Right atrium auricular region (tissue), 2 donors: ENCODE data around the gene ARL4A. TPM values are rescaled to one million over a fixed set of nuclear protein-coding genes. Genes with fewer than 3 reads are reported as not detected.
A peak's percentile ranks its signal among the peaks of the same experiment; 100 is the strongest.

ENCODE experiments used
- DNase-seq: peaks from one replicate; pipeline ENCODE4 v3.0.0-alpha.2; 2019; ENCODE audit warnings: low spot score
- H3K27ac ChIP-seq, 2 donors: fragments of 200-600 bp; sonication (generic); 1 replicate in 1 of 2; 2 replicates in 1 of 2; pipeline ENCODE4 v1.5.1; 2016 to 2019
- H3K27me3 ChIP-seq, 2 donors: fragments of 200-600 bp; sonication (generic); one replicate each; pipeline versions ENCODE4 v1.5.1 to v1.6.0; 2017 to 2019
- H3K36me3 ChIP-seq: fragments of 200-600 bp; sonication (generic); one replicate; pipeline ENCODE4 v1.5.1; 2016
- H3K4me1 ChIP-seq, 2 donors: fragments of 200-600 bp; sonication (generic); one replicate each; pipeline versions ENCODE4 v1.5.1 to v1.6.0; 2017 to 2019
- H3K4me3 ChIP-seq, 2 donors: fragments of 200-600 bp; sonication (generic); 1 replicate in 1 of 2; 2 replicates in 1 of 2; pipeline ENCODE4 v1.5.1; 2017 to 2019; ENCODE audit warnings: mild to moderate bottlenecking in 1 of 2, moderate library complexity in 1 of 2
- H3K9me3 ChIP-seq, 2 donors: fragments of 200-600 bp; sonication (generic); one replicate each; pipeline ENCODE4 v1.5.1; 2019
- total RNA-seq, 2 donors: library from RNA; depleted of rRNA; stranded (reverse); fragments of >200 nt; gene quantifications; one replicate each; pipeline ENCODE4 v1.1.0, GENCODE V29; 2016
- TF ChIP-seq, protein P1 (sequence below), 2 donors: fragments of 200-600 bp; sonication (generic); IDR thresholded peaks; one replicate each; pipeline ENCODE4 v1.5.1; 2019; ENCODE audit warnings: antibody characterized with exemption in 2 of 2

ARL4A gene
- total RNA-seq, 2 donors from 2014 or later: 13.3 to 25.0 TPM

DNA sequence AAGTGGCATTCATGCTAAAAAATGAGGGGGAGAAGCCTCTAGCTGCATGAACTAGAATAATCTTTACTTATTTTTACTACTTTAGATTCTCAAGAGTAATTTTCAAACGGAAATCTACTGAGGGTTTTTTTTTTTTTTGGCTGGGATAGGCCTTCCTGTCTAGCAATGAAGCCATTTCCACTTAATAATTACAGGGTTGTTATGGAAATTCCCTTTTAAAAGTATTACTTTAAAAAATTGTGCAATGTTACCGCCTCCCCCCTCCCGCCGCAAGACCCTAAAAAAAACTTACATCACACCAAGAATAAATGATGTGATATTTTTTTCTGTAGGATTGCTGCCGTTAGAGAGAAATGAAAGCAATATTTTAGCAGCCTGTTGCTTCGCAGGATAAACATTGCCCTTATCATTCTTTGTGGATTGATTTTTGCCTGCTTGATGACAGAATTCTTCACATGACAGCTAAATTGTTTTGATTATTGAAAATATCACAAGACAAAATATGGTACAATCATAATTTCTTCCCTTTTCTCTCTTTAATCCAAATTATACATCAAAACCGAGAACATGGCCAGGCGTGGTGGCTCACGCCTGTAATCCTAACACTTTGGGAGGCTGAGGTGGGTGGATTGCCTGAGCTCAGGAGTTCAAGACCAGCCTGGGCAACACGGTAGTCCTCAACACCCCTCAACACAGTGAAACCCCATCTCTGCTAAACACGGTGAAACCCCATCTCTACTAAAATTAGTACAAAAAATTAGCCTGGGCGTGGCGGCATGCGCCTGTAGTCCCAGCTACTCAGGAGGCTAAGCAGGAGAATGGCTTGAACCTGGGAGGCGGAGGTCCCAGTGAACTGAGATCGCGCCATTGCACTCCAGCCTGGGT lies 32.8 kb downstream of the ARL4A start:
- no peaks in the 10 kb centered on the region for H3K27me3 ChIP-seq

DNA sequence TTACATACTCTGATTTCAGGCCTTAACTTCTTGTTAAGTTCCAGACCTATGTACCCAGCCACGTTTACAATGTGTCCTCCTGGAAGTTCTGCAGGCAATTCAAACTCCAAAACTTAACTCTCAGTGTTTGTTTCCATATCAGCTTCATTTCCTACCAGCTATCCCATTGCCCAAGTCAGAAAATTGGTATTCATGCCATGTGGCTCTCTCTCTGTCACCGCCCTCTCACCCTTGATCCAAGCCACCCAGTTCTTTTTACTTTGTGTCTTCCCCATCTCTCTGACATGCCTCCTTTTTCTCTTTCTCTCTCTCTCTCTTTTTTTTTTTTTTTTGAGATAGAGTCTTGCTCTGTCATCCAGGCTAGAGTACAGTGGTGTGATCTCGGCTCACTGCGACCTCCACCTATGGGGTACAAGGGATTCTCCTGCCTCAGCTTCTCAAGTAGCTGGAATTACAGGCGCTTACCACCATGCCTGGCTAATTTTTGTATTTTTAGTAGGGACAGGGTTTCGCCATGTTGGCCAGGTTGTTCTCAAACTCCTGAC lies 33.9 kb downstream of the ARL4A start:
- no peak for DNase-seq
- Histone ChIP-seq H3K4me3 (no peak overlapping the region), H3K27me3 (no peaks in the 10 kb centered on the region), H3K27ac (peak overlapping the region in 1 of 2 donors; percentile 72), H3K4me1 (peaks cover 0 to 43% of the 10 kb centered on the region in 2 donors), H3K36me3 (no peaks in the 10 kb centered on the region), H3K9me3 (no peaks in the 10 kb centered on the region)
- TF ChIP-seq, protein P1, sequence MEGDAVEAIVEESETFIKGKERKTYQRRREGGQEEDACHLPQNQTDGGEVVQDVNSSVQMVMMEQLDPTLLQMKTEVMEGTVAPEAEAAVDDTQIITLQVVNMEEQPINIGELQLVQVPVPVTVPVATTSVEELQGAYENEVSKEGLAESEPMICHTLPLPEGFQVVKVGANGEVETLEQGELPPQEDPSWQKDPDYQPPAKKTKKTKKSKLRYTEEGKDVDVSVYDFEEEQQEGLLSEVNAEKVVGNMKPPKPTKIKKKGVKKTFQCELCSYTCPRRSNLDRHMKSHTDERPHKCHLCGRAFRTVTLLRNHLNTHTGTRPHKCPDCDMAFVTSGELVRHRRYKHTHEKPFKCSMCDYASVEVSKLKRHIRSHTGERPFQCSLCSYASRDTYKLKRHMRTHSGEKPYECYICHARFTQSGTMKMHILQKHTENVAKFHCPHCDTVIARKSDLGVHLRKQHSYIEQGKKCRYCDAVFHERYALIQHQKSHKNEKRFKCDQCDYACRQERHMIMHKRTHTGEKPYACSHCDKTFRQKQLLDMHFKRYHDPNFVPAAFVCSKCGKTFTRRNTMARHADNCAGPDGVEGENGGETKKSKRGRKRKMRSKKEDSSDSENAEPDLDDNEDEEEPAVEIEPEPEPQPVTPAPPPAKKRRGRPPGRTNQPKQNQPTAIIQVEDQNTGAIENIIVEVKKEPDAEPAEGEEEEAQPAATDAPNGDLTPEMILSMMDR (IDR thresholded peaks at IDR 0.05): no peak

More for the DNA sequence above, 32.8 kb downstream of the ARL4A start:
- H3K27ac ChIP-seq: peak overlapping the region; percentile 54 to 72
- TF ChIP-seq, protein P1 (IDR thresholded peaks at IDR 0.05): no peak
- DNase-seq: no peak
- no peaks in the 10 kb centered on the region for H3K36me3 ChIP-seq
- H3K9me3 ChIP-seq: no peaks in the 10 kb centered on the region
- peaks cover 0 to 54% of the 10 kb centered on the region in 2 donors for H3K4me1 ChIP-seq
- no peak overlapping the region for H3K4me3 ChIP-seq

DNA sequence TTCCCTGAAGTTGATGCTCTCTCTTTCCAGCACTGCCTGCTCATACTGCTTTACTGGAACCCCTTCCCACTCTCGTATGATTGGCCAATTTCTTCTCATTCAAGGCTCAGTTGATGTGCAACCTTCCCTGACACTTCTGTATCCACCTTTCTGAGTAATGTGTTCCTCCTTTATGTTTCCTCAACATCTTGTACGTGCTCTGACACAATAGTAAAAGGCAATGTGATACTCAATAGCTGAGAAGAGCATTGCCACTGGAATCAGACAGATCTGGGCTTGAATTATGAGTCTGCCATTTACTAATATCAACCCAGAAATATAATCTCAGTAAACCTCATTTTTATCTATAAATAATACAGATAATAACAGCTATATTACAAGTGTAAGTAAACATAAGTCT lies 34.7 kb downstream of the ARL4A start:
- TF ChIP-seq, protein P1 (IDR thresholded peaks at IDR 0.05): no peak
- DNase-seq: no peak
- Histone ChIP-seq H3K9me3 (no peaks in the 10 kb centered on the region), H3K27me3 (no peaks in the 10 kb centered on the region), H3K4me3 (no peak overlapping the region), H3K4me1 (peaks cover 0 to 37% of the 10 kb centered on the region in 2 donors), H3K36me3 (no peaks in the 10 kb centered on the region), H3K27ac (no peak overlapping the region)

DNA sequence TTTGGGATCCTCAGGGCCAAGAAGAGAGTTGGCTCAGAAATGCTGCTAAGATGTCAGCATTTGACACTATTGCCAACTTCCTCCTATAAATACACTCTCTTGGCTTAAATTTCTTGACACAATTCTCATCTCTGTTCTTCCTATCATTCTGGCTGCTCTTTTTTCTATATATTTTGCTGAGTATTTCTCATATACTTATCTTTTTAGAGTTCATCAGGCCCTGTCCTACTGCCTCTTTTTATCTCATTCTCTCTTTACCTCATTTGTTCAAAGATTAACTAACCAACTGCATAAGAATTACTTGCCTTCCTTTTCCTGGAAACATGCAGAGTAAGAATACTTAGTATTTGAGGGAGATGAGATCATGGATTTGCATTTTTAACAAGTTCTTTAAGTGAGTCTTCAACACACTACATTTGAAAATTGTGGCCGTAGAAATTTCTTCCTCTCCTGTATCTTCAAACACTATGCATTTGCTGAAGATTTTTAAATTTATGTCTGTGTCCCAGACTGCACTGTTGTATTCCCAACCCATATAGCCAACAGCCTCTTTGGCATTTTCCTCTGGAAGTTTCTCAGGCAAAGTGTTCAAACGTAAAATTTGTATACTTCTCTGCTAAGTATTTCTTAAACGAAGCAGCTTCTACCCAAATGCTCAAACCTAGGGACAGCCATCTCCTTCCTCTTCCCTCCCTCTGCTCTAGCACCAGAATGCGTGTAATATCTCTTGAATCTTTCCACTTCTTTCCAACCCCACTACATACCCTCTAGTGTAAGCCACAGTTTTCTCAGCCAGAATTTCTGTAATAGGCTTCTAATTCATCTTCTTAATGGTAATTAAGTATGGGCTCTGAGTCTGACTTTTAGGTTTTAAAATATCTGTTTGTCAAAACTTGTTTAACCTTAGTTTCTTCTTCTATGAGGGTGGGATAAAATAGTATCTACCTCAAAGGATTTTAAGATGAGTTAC lies 35.5 kb downstream of the ARL4A start:
- TF ChIP-seq, protein P1 (IDR thresholded peaks at IDR 0.05): no peak
- Histone ChIP-seq H3K27me3 (no peaks in the 10 kb centered on the region), H3K4me3 (no peak overlapping the region), H3K27ac (no peak overlapping the region), H3K9me3 (no peaks in the 10 kb centered on the region), H3K36me3 (no peaks in the 10 kb centered on the region), H3K4me1 (peaks cover 0 to 40% of the 10 kb centered on the region in 2 donors)
- no peak for DNase-seq

DNA sequence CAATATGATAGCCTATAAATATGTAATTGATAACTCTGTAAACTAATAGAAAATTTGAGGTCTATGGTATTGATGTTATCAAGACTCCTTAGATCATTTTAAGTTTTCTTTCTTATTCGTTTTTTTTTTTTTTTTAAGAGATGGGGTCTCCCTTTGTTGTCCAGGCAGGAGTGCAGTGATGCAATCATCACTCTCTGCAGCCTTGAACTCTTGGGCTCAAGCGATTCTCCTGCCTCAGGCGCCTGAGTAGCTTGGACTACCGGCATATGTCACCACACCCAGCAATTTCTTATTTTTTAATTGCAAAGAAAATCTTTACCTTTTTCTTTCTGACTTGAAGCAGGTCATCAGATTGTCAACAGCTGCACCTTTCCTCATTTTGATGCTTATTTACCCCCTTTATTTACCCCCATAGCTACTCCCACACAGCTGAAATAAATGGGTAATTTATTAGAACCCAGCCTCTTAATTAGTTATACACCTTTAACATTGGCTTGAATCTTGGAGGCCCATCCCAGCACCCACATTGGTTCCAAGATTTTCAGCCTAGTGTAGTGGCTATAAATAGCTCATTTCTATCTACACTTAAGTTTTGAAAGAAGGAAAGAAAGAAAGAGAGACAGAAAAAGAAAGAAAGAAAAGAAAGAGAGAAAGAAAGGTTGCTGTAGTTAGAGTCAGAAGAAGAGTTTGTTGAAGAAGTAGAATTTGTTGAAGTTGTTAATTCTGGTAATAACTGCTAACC lies 38.3 kb downstream of the ARL4A start:
- no peak overlapping the region for H3K27ac ChIP-seq
- no peak overlapping the region for H3K4me3 ChIP-seq
- H3K4me1 ChIP-seq: peaks cover 0 to 36% of the 10 kb centered on the region in 2 donors
- H3K36me3 ChIP-seq: no peaks in the 10 kb centered on the region
- no peak for DNase-seq
- H3K9me3 ChIP-seq: no peaks in the 10 kb centered on the region
- TF ChIP-seq, protein P1 (IDR thresholded peaks at IDR 0.05): no peak
- H3K27me3 ChIP-seq: no peaks in the 10 kb centered on the region
